Naive thymus-derived CD4-positive, alpha-beta T cell (primary cell): ENCODE measurements around the gene RTP5. TPM values are rescaled to one million over a fixed set of nuclear protein-coding genes. Genes with fewer than 3 reads are reported as not detected.

ENCODE experiments used
- ATAC-seq: fragments of 150-1000 bp; cut with Tn5 transposase; 2 replicates; pipeline ENCODE4 v1.10.0; 2021; ENCODE audit warnings: mild to moderate bottlenecking, moderate library complexity
- CTCF ChIA-PET: fragments of 350-600 bp; sonication (Branson Sonifier 250); formaldehyde crosslinking; loops from one replicate; lab custom pipeline; 2021; ENCODE audit warnings: antibody characterized with exemption; lab: Charles Lee
- POLR2A ChIA-PET: fragments of 350-600 bp; sonication (Branson Sonifier 250); formaldehyde crosslinking; loops from one replicate; lab custom pipeline; 2021; ENCODE audit warnings: antibody characterized with exemption, inconsistent platforms; lab: Charles Lee
- DNase-seq, 9 donors: peaks; one replicate each; pipeline versions ENCODE4 v3.0.0 to v3.0.0-alpha.2; 2020 to 2022; ENCODE audit warnings: mixed read lengths in 1 of 9
- H3K27ac ChIP-seq: one replicate; pipeline ENCODE4 v1.7.0; 2013; ENCODE audit warnings: mild to moderate bottlenecking, low read depth, low read length, moderate library complexity
- H3K27me3 ChIP-seq, 2 donors: one replicate each; pipeline ENCODE4 v1.7.0; 2013; ENCODE audit warnings: low read length in 2 of 2, mild to moderate bottlenecking in 2 of 2, moderate library complexity in 2 of 2; ENCODE audit not compliant: control insufficient read depth in 2 of 2, insufficient read depth in 2 of 2
- H3K36me3 ChIP-seq, 3 experiments: 1 replicate in 2 of 3; 2 replicates in 1 of 3; pipeline ENCODE4 v1.7.0; 2013; ENCODE audit warnings: low read length in 3 of 3, mild to moderate bottlenecking in 3 of 3, moderate library complexity in 1 of 3; ENCODE audit not compliant: insufficient read depth in 3 of 3, control insufficient read depth in 2 of 3
- H3K4me1 ChIP-seq, 2 donors: one replicate each; pipeline ENCODE4 v1.7.0; 2013; ENCODE audit warnings: low read length in 2 of 2, mild to moderate bottlenecking in 2 of 2, moderate library complexity in 1 of 2; ENCODE audit not compliant: control insufficient read depth in 2 of 2, insufficient read depth in 2 of 2
- H3K4me3 ChIP-seq: 2 replicates; pipeline ENCODE4 v1.7.0; 2013; ENCODE audit warnings: mild to moderate bottlenecking, low read length
- H3K9me3 ChIP-seq, 3 experiments: 1 replicate in 2 of 3; 2 replicates in 1 of 3; pipeline ENCODE4 v1.7.0; 2013; ENCODE audit warnings: low read length in 3 of 3; ENCODE audit not compliant: control insufficient read depth in 2 of 3
- H3K27ac Mint-ChIP-seq, 9 donors: one replicate each; pipeline ENCODE4 v1.8.0; 2020 to 2022; ENCODE audit warnings: mixed read lengths in 9 of 9, mild to moderate bottlenecking in 8 of 9, moderate library complexity in 5 of 9, inconsistent platforms in 2 of 9
- H3K27me3 Mint-ChIP-seq, 5 donors: one replicate each; pipeline ENCODE4 v1.8.0; 2021 to 2022; ENCODE audit warnings: mixed read lengths in 5 of 5, mild to moderate bottlenecking in 1 of 5
- H3K36me3 Mint-ChIP-seq, 5 donors: one replicate each; pipeline ENCODE4 v1.8.0; 2020 to 2022; ENCODE audit warnings: mixed read lengths in 5 of 5, mild to moderate bottlenecking in 3 of 5, inconsistent platforms in 1 of 5
- H3K4me1 Mint-ChIP-seq, 7 donors: one replicate each; pipeline ENCODE4 v1.8.0; 2020 to 2022; ENCODE audit warnings: mixed read lengths in 7 of 7, mild to moderate bottlenecking in 3 of 7, inconsistent platforms in 1 of 7
- H3K4me3 Mint-ChIP-seq, 10 donors: one replicate each; pipeline ENCODE4 v1.8.0; 2020 to 2022; ENCODE audit warnings: mild to moderate bottlenecking in 10 of 10, mixed read lengths in 10 of 10, moderate library complexity in 6 of 10, inconsistent platforms in 2 of 10
- H3K9me3 Mint-ChIP-seq, 11 donors: one replicate each; pipeline ENCODE4 v1.8.0; 2020 to 2022; ENCODE audit warnings: mixed read lengths in 11 of 11, mild to moderate bottlenecking in 4 of 11, inconsistent platforms in 1 of 11, moderate library complexity in 1 of 11
- intact Hi-C, 2 donors: fragments of 100-400 bp; cut with micrococcal nuclease; formaldehyde crosslinking; loops; one replicate each; pipeline ENCODE4 v1.15.1; 2023
- polyA plus RNA-seq, 2 donors: library from polyadenylated mRNA; unstranded; fragments of 300-500 nt; fragmentation: Illumina TruSeq; gene quantifications; one replicate each; pipeline ENCODE4 v1.2.3, GENCODE V29; 2021
- total RNA-seq, 6 experiments: library from RNA in 5 of 6; stranded (reverse) in 5 of 6; gene quantifications; 1 replicate in 5 of 6; 2 replicates in 1 of 6; pipeline ENCODE4 v1.2.3 and lab custom pipeline; 2021 to 2026

Gene RTP5
- total and polyA plus RNA-seq, 7 experiments from 2014 or later: 0.54 TPM; not detected in 6

DNA sequence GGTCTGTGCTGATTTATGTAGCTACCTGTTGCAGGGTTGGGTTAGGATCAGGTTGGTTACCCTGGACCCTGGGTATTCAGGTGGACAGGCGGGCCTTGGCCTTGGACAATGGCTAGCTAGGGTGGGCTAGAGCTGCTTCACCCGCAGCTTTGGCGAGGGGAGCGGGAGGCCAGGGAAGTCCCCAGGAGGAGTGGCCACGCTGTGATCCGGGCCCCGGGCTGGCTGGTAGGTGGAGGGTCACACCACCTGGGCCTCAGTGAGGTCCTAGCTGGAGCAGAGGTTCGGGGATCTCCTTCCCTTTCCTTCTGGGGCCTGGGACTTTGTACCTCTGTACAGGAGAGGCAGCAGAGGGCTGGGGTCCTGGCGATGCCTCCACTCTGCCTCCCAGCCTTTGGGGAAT is 9.8 kb downstream of the RTP5 start:
- CTCF ChIA-PET: interaction anchor here (0.6 to 2.4 kb wide), 6 partner anchors 12 to 1040 kb away, joined by 3 to 17 read pairs (median 4); partner anchors contain the start of genes D2HGDH and RTP5
- intact Hi-C loops: no loop called here
- Mint-ChIP-seq H3K27me3 (peaks cover 0 to 5% (median 0%) of the 10 kb centered on the region in 5 donors), H3K27ac (peak overlapping the region in 2 of 9 donors; percentile 16 to 69), H3K4me3 (peak overlapping the region in 1 of 10 donors; percentile 69), H3K4me1 (peaks cover 17 to 35% (median 25%) of the 10 kb centered on the region in 7 donors), H3K9me3 (peaks cover 0 to 8% (median 0%) of the 10 kb centered on the region in 11 donors), H3K36me3 (peaks cover 0 to 5% (median 2%) of the 10 kb centered on the region in 5 donors)
- no peak for DNase-seq
- Histone ChIP-seq H3K27me3 (no peaks in the 10 kb centered on the region), H3K36me3 (peaks cover 0 to 4% (median 0%) of the 10 kb centered on the region in 3 experiments), H3K4me1 (peaks cover 16 to 17% of the 10 kb centered on the region in 2 donors), H3K9me3 (no peaks in the 10 kb centered on the region), H3K4me3 (no peak overlapping the region), H3K27ac (no peak overlapping the region)
- ATAC-seq: no peak
- POLR2A ChIA-PET: interaction anchor here (0.6 to 1.6 kb wide), 5 partner anchors 11 to 282 kb away, joined by 3 to 6 read pairs (median 3); no protein-coding TSS in a partner anchor

DNA sequence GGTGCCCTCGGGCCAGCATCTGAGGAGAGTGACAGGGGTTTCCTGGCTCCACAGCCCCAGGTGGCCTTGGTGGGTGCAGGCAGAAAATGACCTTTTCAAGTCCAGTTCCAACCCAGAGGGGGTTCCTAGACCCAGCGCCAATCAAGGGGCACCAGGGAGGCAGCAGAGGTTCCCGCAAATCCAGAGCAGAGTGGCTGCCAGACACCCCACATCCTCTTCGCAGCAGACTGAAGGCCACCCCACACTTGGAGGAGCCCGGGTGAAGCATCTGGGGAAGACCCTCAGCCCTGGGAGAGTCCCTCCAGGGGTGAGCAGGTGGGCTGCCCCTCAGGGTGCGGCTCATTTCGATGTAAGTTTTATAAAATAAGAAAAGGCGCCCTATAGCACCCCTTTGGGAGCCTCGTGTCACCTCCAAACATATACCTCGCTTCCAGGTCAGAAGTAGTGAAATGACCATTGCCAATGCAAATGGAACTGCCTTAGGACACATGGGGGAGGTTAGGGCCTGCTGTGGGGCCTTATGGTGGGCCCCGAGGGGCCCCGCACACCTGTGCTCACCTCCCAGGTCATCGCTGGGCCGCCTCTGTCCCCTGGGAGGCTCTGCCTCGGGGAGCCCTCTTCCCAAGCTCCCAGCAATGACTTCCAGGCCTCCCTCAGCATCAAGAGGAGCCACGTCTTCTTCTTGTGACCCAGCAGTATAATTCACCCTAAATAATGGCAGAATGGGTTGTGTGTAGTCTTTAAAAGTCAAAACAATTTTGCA is 11.0 kb downstream of the RTP5 start:
- no peak for ATAC-seq

DNA sequence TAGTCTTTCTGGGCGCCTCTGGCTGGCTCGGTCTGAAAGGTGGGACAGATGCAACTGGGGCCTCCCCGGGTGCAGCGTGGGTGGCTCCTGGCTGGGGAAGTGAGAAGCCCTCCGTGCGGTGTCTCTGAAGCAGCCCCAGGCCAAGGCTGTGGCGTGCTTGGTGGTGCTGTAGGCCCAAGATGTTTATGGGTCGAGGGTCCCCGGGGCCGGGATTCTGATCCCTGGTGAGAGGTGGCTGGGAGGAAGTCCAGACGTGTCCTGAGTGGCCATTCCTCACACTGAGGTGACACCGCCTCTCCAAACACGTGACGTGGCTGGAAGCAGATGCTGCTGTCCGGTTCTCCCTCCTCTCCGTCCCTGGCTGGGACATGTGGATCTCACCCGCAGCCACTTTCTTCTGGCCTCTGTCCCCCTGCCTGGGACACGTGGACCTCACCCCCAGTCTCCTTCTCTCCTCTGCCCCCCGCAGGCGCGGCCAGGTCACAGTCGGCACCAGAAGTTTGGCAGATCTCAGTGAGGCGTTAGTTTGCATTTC is 12.6 kb downstream of the RTP5 start:
- Histone ChIP-seq H3K27ac (peak overlapping the region; percentile 47), H3K27me3 (no peaks in the 10 kb centered on the region), H3K9me3 (no peaks in the 10 kb centered on the region), H3K4me3 (peak overlapping the region; percentile 85), H3K36me3 (peaks cover 0 to 27% (median 0%) of the 10 kb centered on the region in 3 experiments), H3K4me1 (peaks cover 16 to 17% of the 10 kb centered on the region in 2 donors)
- Mint-ChIP-seq H3K9me3 (peaks cover 0 to 8% (median 0%) of the 10 kb centered on the region in 11 donors), H3K4me1 (peaks cover 28 to 59% (median 43%) of the 10 kb centered on the region in 7 donors), H3K27me3 (peaks cover 0 to 5% (median 0%) of the 10 kb centered on the region in 5 donors), H3K27ac (peak overlapping the region; percentile 86 to 99 (median 96)), H3K4me3 (peak overlapping the region; percentile 88 to 98 (median 92)), H3K36me3 (peaks cover 0 to 21% (median 13%) of the 10 kb centered on the region in 5 donors)
- DNase-seq (peak in 6 of 9 donors; percentile 13 to 67 (median 34)), ATAC-seq (peak; percentile 27)
- intact Hi-C loops: loop anchor here (5.0 to 10.0 kb wide), 6 partner anchors 40 to 1317 kb away; partner anchors contain the start of genes RNPEPL1 (in 2 of the 2), DUSP28 (in 1 of the 2) and MTERF4 (in 1 of the 2)
- POLR2A ChIA-PET: interaction anchor here (1.7 kb wide), 2 partner anchors 180 to 196 kb away, joined by 5 to 6 read pairs; partner anchors contain the start of genes DTYMK and ING5
- CTCF ChIA-PET: no interaction called here

More for the DNA sequence above, 11.0 kb downstream of the RTP5 start:
- Mint-ChIP-seq H3K27ac (peak overlapping the region; percentile 88 to 99 (median 97)), H3K4me1 (peaks cover 24 to 44% (median 31%) of the 10 kb centered on the region in 7 donors), H3K36me3 (peaks cover 0 to 7% (median 5%) of the 10 kb centered on the region in 5 donors), H3K27me3 (peaks cover 0 to 5% (median 0%) of the 10 kb centered on the region in 5 donors), H3K4me3 (peak overlapping the region; percentile 88 to 98 (median 92)), H3K9me3 (peaks cover 0 to 8% (median 0%) of the 10 kb centered on the region in 11 donors)
- H3K27ac ChIP-seq: peak overlapping the region; percentile 77
- ChIA-PET POLR2A (interaction anchor here (0.5 to 1.7 kb wide), 9 partner anchors 21 to 921 kb away, joined by 3 to 6 read pairs (median 4); partner anchors contain the start of genes D2HGDH, DTYMK, ING5 and PDCD1), CTCF (interaction anchor here (2.4 kb wide), 1 partner anchor 13 kb away, joined by 17 read pairs; the partner anchor contains the start of gene RTP5)
- intact Hi-C loops: loop anchor here (1.0 to 10.0 kb wide), 22 partner anchors 22 to 1316 kb away; partner anchors contain the start of genes ATG4B (in 2 of the 2), D2HGDH (in 2 of the 2), DTYMK (in 2 of the 2) and FARP2 (in 2 of the 2)
- H3K36me3 ChIP-seq: peaks cover 0 to 13% (median 0%) of the 10 kb centered on the region in 3 experiments
- DNase-seq: no peak
- peak overlapping the region; percentile 85 for H3K4me3 ChIP-seq
- H3K27me3 ChIP-seq: no peaks in the 10 kb centered on the region
- no peaks in the 10 kb centered on the region for H3K9me3 ChIP-seq
- peaks cover 16 to 17% of the 10 kb centered on the region in 2 donors for H3K4me1 ChIP-seq

DNA sequence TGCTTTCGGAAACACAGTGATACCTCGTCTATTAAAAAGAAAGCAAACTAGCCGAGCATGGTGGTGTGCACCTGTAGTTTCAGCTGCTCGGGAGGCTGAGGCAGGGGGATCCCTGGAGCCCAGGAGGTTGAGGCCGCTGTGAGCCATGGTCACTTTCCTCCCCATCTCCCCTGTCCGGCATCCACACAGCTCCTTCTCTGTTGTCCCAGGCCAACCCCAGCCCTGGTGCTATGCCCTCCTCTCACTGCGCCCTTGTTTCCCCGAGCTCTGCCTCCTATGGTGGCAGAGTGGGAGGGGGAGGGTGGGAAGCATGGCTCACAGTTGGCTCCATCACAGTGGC is 15.4 kb downstream of the RTP5 start:
- intact Hi-C loops: loop anchor here (5.0 to 10.0 kb wide), 6 partner anchors 43 to 1320 kb away; partner anchors contain the start of genes RNPEPL1 (in 2 of the 2), DUSP28 (in 1 of the 2) and MTERF4 (in 1 of the 2)

DNA sequence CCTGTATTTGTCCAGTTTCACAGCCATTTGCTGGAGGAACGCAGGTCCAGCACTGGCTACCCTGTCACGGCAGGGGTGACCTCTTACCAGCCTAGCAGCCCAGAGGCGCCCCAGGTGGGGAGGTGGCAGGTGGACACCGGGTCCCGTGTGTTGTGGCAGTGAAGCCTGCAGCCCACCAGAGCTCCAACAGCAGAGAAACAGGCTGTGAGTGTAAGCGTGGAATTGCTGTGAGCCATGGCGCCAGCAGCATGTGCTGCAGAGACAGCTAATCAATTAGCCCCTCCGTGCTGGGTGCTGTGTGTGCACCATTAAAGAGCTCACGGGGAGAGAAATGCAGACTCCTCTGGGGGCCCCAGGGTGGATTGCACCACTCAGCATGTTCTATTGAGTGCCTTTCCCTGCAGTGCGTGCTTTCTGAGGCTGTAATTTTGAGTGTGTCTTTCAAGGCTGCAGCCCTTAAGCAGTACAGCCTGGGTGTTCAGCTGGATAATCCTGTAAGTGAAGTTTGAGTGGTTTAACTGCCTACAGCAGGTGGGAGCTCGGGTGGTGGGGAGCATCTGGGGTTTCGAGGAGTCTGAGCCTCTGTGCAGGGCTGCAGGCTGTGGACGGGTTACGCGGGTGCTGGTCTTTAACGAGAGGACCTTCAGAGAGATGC is 15.9 kb downstream of the RTP5 start:
- H3K9me3 Mint-ChIP-seq: peaks cover 0 to 8% (median 0%) of the 10 kb centered on the region in 11 donors
- intact Hi-C loops: loop anchor here (10.0 kb wide), 2 partner anchors 781 to 1321 kb away; partner anchors contain the start of genes DUSP28 (in 1 of the 2), MTERF4 (in 1 of the 2) and RNPEPL1 (in 1 of the 2)
- DNase-seq (no peak), ATAC-seq (no peak)
- Histone ChIP-seq H3K27me3 (no peaks in the 10 kb centered on the region), H3K4me1 (peaks cover 20 to 23% of the 10 kb centered on the region in 2 donors), H3K27ac (no peak overlapping the region), H3K9me3 (peaks cover 0 to 3% (median 0%) of the 10 kb centered on the region in 3 experiments), H3K4me3 (no peak overlapping the region), H3K36me3 (peaks cover 0 to 33% (median 0%) of the 10 kb centered on the region in 3 experiments)
- ChIA-PET CTCF (no interaction called here), POLR2A (no interaction called here)
- peak overlapping the region in 3 of 9 donors; percentile 45 to 83 (median 67) for H3K27ac Mint-ChIP-seq
- H3K36me3 Mint-ChIP-seq: peaks cover 0 to 38% (median 22%) of the 10 kb centered on the region in 5 donors
- H3K27me3 Mint-ChIP-seq: peaks cover 0 to 5% (median 0%) of the 10 kb centered on the region in 5 donors
- H3K4me3 Mint-ChIP-seq: no peak overlapping the region
- H3K4me1 Mint-ChIP-seq: peaks cover 37 to 78% (median 62%) of the 10 kb centered on the region in 7 donors

More for the DNA sequence above, 15.4 kb downstream of the RTP5 start:
- CTCF ChIA-PET: no interaction called here
- Mint-ChIP-seq H3K27ac (no peak overlapping the region), H3K9me3 (peaks cover 0 to 8% (median 0%) of the 10 kb centered on the region in 11 donors), H3K4me3 (no peak overlapping the region), H3K36me3 (peaks cover 0 to 38% (median 20%) of the 10 kb centered on the region in 5 donors), H3K4me1 (peaks cover 39 to 78% (median 62%) of the 10 kb centered on the region in 7 donors), H3K27me3 (peaks cover 0 to 5% (median 0%) of the 10 kb centered on the region in 5 donors)
- no peak for DNase-seq
- Histone ChIP-seq H3K27me3 (no peaks in the 10 kb centered on the region), H3K4me1 (peaks cover 20 to 23% of the 10 kb centered on the region in 2 donors), H3K4me3 (no peak overlapping the region), H3K9me3 (peaks cover 0 to 3% (median 0%) of the 10 kb centered on the region in 3 experiments), H3K36me3 (peaks cover 0 to 32% (median 0%) of the 10 kb centered on the region in 3 experiments), H3K27ac (no peak overlapping the region)
- no peak for ATAC-seq
- POLR2A ChIA-PET: interaction anchor here (0.7 kb wide), 1 partner anchor 182 kb away, joined by 3 read pairs; no protein-coding TSS in a partner anchor
